ENCODE results near the gene CRBN.

Gene CRBN

GRCh38 chr3:3126477-3127431 is 52.7 kb downstream of the CRBN start, which contains the start of gene TRNT1:
Gene TRNT1, plus strand, starts transcription at chr3:3126940. Its CDS starts 2,101 bp downstream, at chr3:3129041.
- ChIA-PET CTCF (no interaction called here), POLR2A (ENCODE audit: low non-redundant PET) (no interaction called here)
- no peak for TF ChIP-seq CTCF (conservative IDR thresholded peaks at IDR 0.05; ENCODE audit: low read depth)
- DNase-seq (ENCODE audit: low spot score) = peak; percentile 88
- peak within 1 kb of the TSS; percentile 77 for H3K27ac ChIP-seq

- CTCF ChIA-PET = no interaction called here
- POLR2A ChIA-PET (ENCODE audit: low non-redundant PET) = no interaction called here
- no peak for TF ChIP-seq CTCF (conservative IDR thresholded peaks at IDR 0.05; ENCODE audit: low read depth)
- DNase-seq (ENCODE audit: low spot score) = no peak
- peak overlapping the region; percentile 77 for H3K27ac ChIP-seq
Measured at GRCh38 chr3:3125977-3126376, 53.5 kb downstream of the CRBN start.

GRCh38 chr3:3119393-3119851 is 60.1 kb downstream of the CRBN start:
- ChIA-PET CTCF (no interaction called here), POLR2A (ENCODE audit: low non-redundant PET) (no interaction called here)
- no peak for DNase-seq (ENCODE audit: low spot score)
- H3K27ac ChIP-seq = no peak overlapping the region
- TF ChIP-seq CTCF (conservative IDR thresholded peaks at IDR 0.05; ENCODE audit: low read depth) = no peak

GRCh38 chr3:3117651-3118050 is 61.8 kb downstream of the CRBN start:
- no peak overlapping the region for H3K27ac ChIP-seq
- CTCF ChIA-PET = no interaction called here
- POLR2A ChIA-PET (ENCODE audit: low non-redundant PET) = no interaction called here
- DNase-seq (ENCODE audit: low spot score) = no peak
- no peak for TF ChIP-seq CTCF (conservative IDR thresholded peaks at IDR 0.05; ENCODE audit: low read depth)

GRCh38 chr3:3113042-3113709 is 66.3 kb downstream of the CRBN start:
- CTCF ChIA-PET = no interaction called here
- TF ChIP-seq CTCF (conservative IDR thresholded peaks at IDR 0.05; ENCODE audit: low read depth) = no peak
- POLR2A ChIA-PET (ENCODE audit: low non-redundant PET) = no interaction called here
- DNase-seq (ENCODE audit: low spot score) = no peak
- H3K27ac ChIP-seq = no peak overlapping the region

- H3K27ac ChIP-seq = no peak overlapping the region
- no peak for TF ChIP-seq CTCF (conservative IDR thresholded peaks at IDR 0.05; ENCODE audit: low read depth)
- DNase-seq (ENCODE audit: low spot score) = no peak
- CTCF ChIA-PET = no interaction called here
- POLR2A ChIA-PET (ENCODE audit: low non-redundant PET) = no interaction called here
Measured at GRCh38 chr3:3110749-3111361, 68.6 kb downstream of the CRBN start.

Measured in RWPE1 (cell line).